NB4 (cell line): ENCODE results near the gene PDCD5.
"Not testable (repeated sequence)": the region's sequence is repeated elsewhere in the genome, so short reads cannot be mapped to it uniquely, and the experiment has no call there.

Source experiments
- DNase-seq: peaks from one replicate; pipeline ENCODE4 v3.0.0; 2010; ENCODE audit warnings: low read depth
- H3K4me3 ChIP-seq: one replicate; pipeline ENCODE4 v1.5.1; 2011; ENCODE audit warnings: mild to moderate bottlenecking, low read depth, low read length, moderate library complexity
- MYC ChIP-seq: IDR thresholded peaks from 2 replicates; pipeline ENCODE4 v1.6.1; 2011; ENCODE audit warnings: low read depth, low read length
- POLR2A ChIP-seq: IDR thresholded peaks from 2 replicates; pipeline ENCODE4 v1.6.1; 2011; ENCODE audit warnings: mild to moderate bottlenecking; ENCODE audit not compliant: insufficient read length; ENCODE audit errors: extremely low read depth
- TF ChIP-seq, protein P1 (sequence below): IDR thresholded peaks from one replicate; pipeline ENCODE4 v1.5.1; 2012; ENCODE audit warnings: low read depth, low read length
- TF ChIP-seq, protein P2 (sequence below): IDR thresholded peaks from 2 replicates; pipeline ENCODE4 v1.6.1; 2011; ENCODE audit warnings: low read depth, low read length

The PDCD5 gene

DNA sequence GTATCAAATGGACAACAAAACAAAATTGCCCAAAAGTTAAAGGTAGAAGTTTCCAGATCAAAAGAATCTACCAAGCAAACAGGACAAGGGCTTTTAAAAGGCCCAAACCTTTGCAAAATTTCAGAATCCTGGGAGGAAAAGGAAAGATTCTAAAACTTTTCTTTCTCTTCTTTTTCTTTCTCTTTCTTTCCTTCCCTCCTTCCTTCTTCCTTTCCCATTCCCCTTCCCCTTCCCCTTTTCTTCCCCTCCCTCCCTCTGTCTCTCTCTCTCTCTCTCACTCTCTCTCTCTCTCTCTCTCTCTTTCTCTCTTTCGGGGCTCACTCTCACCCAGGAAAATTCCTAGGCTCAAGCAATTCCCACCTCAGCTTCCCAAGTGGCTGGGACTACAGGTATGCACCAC, 4.2 kb upstream of the PDCD5 start:
- no peak for DNase-seq
- TF ChIP-seq, protein P1, sequence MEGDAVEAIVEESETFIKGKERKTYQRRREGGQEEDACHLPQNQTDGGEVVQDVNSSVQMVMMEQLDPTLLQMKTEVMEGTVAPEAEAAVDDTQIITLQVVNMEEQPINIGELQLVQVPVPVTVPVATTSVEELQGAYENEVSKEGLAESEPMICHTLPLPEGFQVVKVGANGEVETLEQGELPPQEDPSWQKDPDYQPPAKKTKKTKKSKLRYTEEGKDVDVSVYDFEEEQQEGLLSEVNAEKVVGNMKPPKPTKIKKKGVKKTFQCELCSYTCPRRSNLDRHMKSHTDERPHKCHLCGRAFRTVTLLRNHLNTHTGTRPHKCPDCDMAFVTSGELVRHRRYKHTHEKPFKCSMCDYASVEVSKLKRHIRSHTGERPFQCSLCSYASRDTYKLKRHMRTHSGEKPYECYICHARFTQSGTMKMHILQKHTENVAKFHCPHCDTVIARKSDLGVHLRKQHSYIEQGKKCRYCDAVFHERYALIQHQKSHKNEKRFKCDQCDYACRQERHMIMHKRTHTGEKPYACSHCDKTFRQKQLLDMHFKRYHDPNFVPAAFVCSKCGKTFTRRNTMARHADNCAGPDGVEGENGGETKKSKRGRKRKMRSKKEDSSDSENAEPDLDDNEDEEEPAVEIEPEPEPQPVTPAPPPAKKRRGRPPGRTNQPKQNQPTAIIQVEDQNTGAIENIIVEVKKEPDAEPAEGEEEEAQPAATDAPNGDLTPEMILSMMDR: no peak
- TF ChIP-seq, protein P2, sequence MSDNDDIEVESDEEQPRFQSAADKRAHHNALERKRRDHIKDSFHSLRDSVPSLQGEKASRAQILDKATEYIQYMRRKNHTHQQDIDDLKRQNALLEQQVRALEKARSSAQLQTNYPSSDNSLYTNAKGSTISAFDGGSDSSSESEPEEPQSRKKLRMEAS: no peak
- TF ChIP-seq MYC (no peak), POLR2A (no peak)
- no peak overlapping the region for H3K4me3 ChIP-seq

DNA sequence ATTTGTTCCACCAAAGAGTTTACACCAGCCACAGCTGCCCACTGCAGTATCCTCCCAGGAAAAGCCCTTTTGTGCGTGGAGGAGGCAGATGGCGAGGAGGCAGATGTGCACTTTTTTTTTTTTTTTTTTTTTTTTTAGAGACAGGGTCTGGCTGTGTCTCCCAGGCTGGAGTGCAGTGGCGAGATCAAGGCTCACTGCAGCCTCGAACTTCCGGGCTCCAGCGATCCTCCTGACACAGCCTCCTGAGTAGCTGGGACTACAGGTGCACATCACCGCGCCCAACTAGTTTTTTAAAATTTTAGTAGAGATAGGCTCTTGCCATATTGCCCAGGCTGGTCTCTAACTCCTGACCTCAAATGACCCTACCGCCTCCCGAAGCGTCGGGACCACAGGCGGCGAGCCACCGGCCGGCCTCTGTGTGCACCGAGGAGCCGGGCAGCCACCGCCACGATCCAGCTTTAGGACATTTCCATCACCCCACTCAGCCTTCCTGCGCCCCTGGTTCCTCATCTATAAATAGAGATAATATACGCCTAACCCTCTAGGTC, 563 bp upstream of the PDCD5 start:
- DNase-seq: no peak

DNA sequence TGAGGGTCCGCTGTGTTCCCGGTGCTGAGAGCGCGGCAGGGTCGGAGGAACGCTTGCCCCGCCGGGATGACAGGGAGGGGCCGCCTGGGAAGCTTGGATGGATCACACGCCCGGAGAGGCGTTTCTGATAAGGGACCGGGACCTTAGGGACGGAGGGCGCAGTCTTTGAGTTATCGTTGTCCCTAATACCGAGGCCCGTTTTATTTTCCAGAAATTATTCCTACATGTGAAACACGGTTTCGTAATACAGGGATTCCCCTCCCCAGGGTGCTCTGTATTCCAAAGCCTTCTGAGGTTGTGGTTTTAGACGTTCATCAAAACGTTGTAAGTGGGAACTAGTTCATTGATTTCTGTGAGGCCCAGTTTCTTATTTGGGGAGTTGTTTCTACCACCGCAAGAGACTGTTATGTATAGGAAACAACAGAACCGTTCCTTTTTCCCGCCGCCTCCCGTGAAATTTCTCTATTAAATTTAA, 752 bp downstream of the PDCD5 start:
- DNase-seq: peak; percentile 30
- TF ChIP-seq MYC: no peak
- TF ChIP-seq POLR2A: no peak
- TF ChIP-seq, protein P1: no peak

More for the DNA sequence above, 563 bp upstream of the PDCD5 start:
- peak overlapping the region; percentile 62 for H3K4me3 ChIP-seq
- TF ChIP-seq, protein P2: no peak
- TF ChIP-seq POLR2A (no peak), MYC (no peak)
- TF ChIP-seq, protein P1: no peak

DNA sequence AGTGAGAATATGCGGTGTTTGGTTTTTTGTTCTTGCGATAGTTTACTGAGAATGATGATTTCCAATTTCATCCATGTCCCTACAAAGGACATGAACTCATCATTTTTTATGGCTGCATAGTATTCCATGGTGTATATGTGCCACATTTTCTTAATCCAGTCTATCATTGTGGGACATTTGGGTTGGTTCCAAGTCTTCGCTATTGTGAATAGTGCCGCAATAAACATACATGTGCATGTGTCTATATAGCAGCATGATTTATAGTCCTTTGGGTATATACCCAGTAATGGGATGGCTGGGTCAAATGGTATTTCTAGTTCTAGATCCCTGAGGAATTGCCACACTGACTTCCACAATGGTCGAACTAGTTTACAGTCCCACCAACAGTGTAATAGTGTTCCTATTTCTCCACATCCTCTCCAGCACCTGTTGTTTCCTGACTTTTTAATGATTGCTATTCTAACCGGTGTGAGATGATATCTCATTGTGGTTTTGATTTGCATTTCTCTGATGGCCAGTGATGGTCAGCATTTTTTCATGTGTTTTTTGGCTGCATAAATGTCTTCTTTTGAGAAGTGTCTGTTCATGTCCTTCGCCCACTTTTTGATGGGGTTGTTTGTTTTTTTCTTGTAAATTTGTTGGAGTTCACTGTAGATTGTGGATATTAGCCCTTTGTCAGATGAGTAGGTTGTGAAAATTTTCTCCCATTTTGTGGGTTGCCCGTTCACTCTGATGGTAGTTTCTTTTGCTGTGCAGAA, 6.9 kb downstream of the PDCD5 start:
- not testable (repeated sequence) for H3K4me3 ChIP-seq

More for the DNA sequence above, 752 bp downstream of the PDCD5 start:
- H3K4me3 ChIP-seq: peak overlapping the region; percentile 84

DNA sequence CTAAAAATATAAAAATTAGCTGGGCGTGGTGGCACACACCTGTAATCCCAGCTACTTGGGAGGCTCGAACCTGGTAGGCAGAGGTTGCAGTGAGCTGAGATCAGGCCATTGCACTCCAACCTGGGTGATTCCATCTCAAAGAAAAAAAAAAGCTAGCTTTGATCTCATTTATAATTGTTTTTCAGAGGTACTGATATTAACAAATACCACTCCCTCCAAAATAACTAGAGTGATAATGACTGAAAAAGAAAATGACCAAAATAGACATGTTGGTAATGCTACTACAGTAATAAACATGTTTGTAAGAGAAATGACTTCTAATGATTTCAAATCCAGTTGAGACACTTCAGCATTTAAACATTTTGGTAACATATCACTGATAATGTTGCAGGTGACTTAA, 13.0 kb downstream of the PDCD5 start:
- no peak for DNase-seq
- H3K4me3 ChIP-seq: no peak overlapping the region
- TF ChIP-seq, protein P1: no peak
- no peak for TF ChIP-seq POLR2A
- no peak for TF ChIP-seq MYC
- TF ChIP-seq, protein P2: no peak

More for the DNA sequence above, 6.9 kb downstream of the PDCD5 start:
- not testable (repeated sequence) for DNase-seq

DNA sequence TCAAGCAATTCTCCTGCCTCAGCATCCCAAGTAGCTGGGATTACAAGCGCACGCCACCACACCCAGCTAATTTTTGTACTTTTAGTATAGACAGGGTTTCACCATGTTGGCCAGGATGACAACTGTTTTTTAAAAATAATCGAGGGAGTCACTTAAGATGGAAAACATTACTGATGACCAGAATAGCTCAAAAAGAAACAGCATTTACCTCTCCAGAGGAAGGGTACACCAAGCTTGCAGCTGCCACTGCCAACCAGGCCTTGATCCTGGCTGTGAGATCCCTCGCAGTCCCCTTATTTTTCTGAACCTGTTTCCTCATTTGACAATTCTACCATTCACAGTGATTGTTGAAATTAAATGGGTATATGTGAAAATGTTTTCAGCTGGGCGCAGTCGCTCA, 14.5 kb downstream of the PDCD5 start:
- DNase-seq: no peak
- no peak overlapping the region for H3K4me3 ChIP-seq
- TF ChIP-seq, protein P2: no peak
- TF ChIP-seq, protein P1: no peak
- TF ChIP-seq MYC (no peak), POLR2A (no peak)
